Measurements from ENCODE around the gene FADS6.

GRCh38 chr17:74850310-74850709, 43.1 kb downstream of the FADS6 start:
- TF ChIP-seq CTCF (IDR thresholded peaks at IDR 0.05), result no peak
- TF ChIP-seq ZFX (IDR thresholded peaks at IDR 0.05; ENCODE audit: borderline replicate concordance), result no peak
